Pulmonary artery endothelial cell (primary cell): ENCODE results near the gene C2CD4C. TPM values are rescaled to one million over a fixed set of nuclear protein-coding genes. Genes with fewer than 3 reads are reported as not detected.
"Not testable (repeated sequence)": the region's sequence is repeated elsewhere in the genome, so short reads cannot be mapped to it uniquely, and the experiment has no call there.

Experiments used
- DNase-seq: peaks from one replicate; pipeline ENCODE4 v3.0.0-alpha.2; 2011; ENCODE audit warnings: low read depth, low spot score
- total RNA-seq: library from RNA; depleted of rRNA; stranded (reverse); fragments of >200 nt; gene quantifications from 2 replicates; pipeline ENCODE4 v1.2.3, GENCODE V29; 2014

Gene C2CD4C, protein sequence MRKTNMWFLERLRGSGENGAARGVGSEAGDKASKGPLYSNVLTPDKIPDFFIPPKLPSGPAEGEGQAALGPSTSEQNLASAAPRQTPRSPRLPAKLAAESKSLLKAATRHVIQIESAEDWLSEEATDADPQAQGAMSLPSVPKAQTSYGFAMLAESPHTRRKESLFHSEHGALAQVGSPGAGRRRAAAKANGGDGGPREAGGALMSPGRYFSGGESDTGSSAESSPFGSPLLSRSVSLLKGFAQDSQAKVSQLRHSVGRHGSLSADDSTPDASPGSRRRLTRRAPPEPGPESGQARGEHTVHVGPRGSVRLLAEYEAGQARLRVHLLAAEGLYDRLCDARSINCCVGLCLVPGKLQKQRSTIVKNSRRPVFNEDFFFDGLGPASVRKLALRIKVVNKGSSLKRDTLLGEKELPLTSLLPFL
- total RNA-seq = 0.14 and 0.20 TPM in 2 replicates

DNA sequence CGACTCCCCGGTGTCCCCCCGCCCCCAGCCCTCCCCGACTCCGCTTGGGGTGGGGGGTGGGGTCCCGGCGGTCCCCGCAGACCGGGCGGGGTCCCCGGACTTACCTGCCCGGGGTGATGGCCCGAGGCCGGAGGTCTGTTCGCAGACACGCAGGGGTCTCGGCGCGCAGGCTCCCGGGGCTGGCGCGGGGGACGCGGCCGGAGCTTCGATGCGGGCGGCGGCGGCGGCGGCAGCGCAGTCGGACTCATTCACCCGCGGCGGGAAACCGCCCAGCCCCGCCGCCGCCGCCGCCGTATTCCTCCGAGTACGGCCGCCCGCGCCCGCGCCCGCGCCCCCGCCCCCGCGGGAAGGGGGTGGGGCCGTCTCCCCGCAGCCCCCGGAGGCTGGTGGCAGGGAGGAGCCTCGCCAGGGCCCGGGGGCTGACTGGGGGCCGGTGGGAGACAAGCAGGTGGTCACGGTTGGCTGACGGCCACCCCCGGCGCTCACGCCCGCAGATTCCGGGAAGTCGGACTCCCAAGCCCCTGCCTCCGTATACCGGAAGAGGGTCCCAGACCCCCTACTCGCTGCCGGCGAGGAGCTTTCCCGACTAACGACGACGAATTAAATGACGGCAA, at the start of gene C2CD4C:
TSS of gene C2CD4C (minus strand) at position 246 of the 614 bp plus-strand sequence. CDS start 786 bp downstream, outside the sequence.
- DNase-seq = no peak

DNA sequence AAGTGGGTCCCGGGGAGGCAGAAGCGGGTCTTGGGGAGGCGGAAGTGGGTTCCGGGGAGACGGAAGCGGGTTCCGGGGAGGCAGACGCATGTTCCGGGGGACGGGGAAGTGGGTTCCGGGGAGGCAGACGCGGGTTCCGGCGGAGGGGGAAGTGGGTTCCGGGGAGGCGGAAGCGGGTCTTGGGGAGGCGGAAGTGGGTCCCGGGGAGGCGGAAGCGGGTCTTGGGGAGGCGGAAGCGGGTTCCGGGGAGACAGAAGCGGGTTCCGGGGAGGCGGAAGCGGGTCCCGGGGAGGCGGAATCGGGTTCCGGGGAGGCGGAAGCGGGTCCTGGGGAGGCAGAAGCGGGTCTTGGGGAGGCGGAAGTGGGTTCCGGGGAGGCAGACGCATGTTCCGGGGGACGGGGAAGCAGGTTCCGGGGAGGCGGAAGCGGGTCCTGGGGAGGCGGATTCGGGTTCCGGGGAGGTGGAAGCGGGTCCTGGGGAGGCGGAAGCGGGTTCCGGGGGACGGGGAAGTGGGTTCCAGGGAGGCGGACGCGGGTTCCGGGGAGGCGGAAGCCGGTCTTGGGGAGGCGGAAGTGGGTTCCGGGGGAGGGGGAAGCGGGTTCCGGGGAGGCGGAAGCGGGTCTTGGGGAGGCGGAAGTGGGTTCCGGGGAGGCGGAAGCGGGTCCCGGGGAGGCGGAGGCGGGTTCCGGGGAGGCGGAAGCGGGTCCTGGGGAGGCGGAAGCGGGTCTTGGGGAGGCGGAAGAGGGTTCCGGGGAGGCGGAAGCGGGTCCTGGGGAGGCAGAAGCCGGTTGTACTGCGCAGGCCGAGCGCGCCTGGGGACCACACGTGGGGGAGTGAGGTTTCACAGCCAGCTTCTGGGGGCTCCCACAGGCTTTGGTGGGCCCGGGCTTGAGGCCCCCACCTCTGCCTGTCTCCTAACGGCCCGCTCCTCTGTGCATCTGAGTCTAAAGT, 49.4 kb upstream of the C2CD4C start:
- no peak for DNase-seq

DNA sequence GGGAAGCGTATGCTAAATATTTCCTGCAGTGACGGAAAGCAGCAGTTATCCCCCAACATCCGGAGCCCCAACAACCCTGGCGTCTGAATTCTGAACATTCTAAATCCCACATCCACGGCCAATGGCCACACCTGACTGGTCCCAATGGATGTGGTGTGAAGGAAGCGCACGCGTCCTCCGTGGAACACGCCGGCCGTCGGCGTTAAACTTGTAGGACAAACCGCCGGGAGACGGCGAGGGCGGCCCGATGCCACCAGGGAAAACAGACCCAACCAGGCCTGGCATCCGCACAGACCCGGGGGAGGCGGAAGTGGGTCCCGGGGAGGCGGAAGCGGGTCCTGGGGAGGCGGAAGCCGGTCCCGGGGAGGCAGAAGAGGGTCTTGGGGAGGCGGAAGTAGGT, 48.7 kb upstream of the C2CD4C start:
- DNase-seq = no peak

DNA sequence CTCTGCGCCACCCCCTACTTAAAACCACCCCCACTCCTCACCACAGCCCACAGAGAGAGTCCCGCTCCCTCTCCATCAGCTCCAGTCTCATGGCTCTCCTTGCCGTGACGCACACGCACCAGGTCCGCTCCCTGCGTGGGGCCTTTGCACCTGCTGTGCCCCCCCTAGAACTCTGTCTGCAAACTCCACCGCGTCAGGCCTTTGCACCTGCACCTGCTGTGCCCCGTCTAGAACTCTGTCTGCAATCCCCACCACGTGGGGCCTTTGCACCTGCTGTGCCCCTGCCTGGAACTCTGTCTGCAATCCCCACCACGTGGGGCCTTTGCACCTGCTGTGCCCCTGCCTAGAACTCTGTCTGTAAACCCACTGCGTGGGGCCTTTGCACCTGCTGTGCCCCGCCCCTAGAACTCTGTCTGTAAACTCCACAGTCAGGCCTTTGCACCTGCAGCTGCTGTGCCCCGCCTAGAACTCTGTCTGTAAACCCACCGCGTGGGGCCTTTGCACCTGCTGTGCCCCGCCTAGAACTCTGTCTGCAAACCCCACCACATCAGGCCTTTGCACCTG, 47.7 kb upstream of the C2CD4C start:
- DNase-seq = no peak

DNA sequence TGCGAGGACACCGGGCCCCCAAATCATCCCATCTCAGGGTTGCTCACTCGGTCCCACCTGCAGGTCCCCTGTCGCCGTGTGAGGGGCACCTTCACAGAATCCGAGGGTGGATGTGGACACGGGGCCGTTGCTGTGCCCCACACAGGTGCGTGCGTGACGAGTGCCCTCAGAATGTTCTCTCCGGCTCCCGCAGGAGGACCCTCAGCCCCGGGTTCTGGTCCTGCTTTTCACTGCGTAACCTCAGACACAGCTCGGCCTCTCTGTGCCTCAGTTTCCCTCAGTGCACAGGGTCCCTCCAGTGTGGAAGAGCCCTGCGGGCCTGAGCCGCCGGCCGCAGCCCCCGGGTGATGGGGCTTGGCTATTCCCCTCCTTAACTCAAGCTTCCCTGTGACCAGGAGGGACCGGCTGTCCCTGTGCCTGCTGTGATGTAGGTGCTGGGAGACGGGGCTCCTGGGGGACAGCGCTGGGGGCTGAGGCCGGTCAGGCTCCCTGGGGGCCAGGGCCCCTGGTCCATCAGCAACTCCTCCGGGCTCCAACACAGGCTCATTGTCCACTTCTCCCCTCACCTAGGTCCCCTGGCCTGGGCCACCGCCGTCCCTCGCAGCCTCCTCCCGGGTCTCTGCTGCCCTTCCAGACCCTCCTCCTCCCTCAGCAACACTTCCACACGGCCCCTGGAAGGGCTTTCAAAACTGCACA, 47.1 kb upstream of the C2CD4C start:
- no peak for DNase-seq

DNA sequence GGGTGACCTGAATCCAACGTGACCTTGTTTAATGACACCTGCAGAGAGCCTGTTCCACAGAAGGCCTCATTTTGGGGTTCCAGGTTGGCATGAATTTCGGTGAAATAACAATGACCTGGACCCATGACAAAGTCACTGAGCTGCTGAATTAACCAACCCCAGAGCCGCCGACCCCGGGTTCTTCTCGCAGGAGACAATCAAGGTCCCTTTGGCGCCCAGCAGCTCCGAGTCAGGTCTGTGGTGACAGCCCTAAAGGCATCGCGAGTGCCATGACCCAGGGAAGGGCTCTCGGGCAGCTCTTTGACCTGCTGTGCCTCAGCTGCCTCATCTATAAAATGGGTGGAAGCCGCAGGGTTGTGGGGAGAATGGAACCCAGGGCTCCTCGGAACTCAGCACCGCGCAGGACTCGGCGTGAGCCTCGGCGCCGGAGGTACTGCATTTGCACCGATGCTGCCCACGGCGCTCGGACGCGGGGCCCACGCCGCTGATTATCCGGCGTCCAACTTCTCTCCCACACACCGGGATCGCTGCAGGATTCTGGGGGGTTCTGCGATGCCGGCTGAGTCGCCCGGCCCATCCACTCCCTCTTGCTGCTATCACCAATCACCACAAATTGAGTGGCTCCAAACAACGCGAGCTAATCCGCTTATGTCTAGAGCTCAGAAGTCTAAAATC, 46.2 kb upstream of the C2CD4C start:
- DNase-seq = no peak

DNA sequence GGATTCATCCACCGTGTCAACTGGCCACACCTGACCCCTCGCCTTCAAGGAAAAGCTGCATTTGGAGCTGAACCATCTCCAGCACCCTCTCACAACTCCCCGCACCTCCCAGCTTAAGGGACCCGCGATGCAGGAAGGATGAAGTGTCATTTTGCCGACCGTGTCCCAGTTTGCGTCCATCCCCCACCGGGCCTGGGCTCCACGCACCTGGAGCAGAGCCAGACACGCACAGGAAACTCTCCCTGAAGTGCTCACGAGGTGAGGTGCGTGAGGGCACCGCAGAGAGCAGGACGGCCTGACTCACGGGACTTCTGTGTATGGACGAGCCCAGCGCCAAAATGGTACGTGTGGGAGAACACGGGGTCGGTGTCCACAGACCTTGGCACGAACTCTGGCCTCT, 44.7 kb upstream of the C2CD4C start:
- no peak for DNase-seq

DNA sequence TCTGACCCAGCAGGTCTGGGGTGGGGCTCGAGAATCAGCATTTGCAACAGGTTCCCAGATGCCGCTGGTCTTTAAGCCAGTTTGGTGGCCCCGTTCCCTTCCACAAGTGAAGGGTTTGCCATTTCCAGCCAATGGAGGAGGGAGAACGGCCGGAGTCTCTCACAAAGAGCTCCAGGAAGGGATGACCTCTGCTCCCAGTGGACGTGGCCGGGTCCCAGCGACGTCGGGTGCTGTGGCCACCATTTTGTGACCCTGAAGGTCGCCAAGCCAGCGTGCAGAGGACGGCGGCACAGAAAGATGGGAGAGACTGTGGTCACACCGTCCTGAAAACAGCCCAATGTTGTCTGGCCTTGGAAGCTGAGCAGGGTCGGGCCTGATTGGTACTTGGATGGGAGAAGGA, 43.9 kb upstream of the C2CD4C start:
- DNase-seq = no peak

DNA sequence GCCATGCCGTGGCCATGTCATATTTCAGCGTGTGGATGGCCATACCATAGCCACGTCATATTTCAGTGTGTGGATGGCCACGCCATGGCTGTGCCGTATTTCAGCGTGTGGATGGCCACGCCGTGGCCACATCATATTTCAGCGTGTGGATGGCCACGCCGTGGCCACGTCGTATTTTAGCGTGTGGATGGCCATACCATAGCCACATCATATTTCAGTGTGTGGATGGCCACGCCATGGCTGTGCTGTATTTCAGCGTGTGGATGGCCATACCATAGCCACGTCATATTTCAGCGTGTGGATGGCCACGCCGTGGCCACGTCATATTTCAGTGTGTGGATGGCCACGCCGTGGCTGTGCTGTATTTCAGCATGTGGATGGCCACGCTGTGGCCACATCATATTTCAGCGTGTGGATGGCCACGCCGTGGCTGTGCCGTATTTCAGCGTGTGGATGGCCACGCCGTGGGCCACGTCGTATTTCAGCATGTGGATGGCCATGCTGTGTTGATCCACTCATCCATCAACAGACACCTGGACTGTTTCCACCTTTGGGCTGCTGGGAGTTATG, 42.0 kb upstream of the C2CD4C start:
- not testable (repeated sequence) for DNase-seq

DNA sequence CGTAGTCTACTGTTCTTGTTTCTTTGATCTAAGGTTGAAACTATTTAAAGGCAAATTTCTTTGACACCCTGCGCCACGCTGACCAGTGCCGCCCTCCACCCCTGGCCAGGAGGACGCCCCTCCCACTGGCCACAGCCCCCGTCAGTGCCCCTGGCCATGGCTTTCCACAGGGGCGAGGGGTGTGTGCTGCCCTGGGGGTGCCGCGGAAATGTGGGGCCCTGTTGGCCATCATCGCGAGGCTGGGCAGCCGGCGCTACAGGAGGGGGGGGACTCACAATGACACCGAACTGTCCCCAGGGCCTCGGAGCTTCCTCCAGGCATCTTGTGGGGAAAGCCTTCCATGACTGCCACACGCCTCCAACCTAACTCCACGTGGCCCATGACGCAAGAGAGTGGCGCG, 41.0 kb upstream of the C2CD4C start:
- no peak for DNase-seq

DNA sequence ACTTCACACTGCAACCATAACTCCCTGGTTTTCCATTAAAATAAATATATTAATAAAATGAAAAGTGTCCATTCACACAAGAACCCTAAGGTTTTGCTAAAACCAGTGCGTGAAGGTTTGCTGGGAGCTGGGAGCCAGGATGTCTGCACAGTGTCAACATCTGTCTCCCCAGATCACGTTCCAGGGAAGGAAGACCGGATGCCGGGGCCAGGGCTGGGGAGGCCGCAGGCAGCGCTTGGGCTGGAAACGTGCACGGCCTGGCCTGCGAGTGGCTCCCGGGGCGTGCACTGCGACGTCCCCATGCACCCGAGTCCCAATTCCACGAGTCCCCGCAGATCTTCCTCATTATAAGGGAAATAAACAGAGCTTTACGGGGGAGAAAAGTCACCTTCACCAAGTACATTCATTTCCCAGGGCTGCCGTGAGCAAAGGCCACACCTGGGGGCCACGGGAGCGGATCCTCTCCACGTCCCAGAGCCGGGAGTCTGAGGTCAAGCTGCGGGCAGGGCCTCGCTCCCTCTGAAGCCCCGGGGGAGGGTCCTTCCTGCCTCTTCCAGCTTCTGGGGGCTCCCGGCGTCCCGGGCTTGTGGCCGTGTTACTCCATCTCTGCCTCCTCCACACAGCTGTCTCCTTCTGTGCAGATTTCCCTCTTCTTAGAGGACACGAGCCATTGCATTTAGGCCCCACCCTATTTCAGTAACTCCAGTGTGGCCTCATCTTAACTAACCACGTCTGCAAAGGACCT, 39.0 kb upstream of the C2CD4C start:
- DNase-seq = no peak

DNA sequence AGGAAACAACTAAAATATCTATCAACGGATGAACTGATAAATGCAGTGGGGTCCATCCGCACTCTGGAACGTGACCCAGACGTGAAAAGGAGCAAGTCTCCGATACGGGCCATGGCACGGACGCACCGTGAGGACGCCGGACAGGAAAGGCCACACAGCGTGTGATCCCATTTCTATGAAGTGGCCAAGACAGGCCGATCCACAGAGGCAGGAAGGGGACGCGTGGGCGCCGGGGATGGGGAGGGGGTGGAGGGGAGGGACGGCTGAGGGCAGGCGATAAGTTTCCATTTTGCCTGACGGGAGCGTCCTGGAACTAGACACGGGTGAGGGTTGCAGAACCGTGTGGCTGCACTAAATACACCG, 38.1 kb upstream of the C2CD4C start:
- no peak for DNase-seq

DNA sequence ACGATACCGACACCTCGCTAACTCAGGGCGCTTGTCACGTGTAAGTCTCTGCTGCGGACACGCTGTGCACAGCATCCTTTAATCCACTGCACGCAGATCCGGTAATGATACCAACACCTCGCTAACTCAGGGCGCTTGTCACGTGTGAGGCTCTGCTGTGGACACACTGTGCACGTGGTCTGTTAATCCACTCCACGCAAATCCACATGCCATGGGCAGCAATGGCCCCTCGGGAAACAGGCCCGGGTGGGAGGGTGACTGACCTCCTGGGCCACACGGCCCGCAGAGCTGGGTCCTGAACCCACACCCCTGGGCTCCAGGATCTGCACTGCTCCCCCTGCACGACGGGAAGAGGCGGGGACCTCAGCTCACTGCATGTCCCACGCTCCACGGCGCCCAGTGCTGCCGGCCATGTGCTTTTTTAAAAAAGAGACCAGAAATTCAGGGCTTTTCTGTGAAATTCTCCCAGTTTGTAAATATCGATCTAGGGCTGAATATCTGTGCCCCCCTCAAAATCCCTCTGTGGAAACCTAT, 35.8 kb upstream of the C2CD4C start:
- DNase-seq = no peak

DNA sequence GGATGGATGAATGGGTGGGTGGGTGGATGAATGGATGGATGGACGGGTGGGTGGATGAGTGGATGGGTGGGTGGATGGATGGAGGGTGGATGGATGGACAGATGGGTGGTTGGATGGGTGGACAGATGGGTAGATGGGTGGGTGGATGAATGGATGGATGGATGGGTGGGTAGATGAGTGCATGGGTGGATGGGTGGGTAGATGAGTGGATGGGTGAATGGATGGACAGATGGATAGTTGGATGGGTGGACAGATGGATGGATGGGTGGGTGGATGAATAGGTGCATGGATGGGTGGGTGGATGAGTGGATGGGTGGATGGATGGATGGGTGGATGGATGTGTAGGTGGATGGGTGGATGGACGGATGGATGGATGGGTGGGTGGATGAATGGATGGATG, 34.1 kb upstream of the C2CD4C start:
- DNase-seq = no peak

DNA sequence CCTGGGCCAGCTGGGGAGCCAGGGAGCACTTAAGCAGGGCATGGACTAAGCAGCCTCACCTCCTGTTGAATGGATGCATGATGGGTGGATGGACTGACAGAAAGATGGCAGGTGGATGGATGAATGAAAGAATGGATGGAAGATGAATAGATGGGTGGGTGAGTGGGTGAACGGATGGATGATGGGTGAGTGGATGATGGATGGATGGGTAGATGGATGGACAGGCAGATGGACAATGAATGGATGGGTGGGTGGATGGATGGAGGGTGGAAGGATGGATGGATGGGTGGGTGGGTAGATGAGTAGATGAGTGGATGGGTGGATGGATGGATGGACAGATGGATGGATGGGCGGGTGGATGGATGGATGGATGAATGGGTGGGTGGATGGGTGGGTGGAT, 33.1 kb upstream of the C2CD4C start:
- DNase-seq = no peak

DNA sequence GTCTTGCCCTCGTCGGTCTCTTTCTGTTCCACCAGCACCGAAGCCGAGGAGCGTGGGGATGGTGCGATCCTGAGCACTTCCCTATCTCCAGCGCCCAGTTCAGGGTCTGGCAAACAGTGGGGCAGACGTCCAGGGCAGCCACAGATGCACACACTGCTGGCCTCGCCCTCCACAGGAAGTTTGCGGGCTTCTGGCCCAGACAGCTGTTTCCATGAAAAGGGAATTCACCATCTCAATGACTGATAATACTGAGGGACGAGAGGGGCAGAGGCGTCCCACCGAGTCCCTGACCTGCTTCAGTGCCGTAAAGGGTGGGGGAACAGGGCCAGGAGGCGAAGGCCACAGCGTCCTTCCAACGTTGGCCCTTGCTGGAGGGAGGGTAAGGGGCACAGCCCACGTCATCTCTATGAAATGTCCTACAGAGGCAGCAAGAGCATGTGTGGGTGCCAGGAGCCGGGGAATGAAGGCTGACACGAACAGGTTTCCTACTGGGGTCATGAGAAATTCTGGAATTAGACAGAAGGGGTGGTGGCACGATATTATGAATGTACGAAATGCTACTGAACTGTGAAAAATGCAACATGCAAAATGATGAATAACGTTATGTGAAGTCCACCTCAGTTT, 32.4 kb upstream of the C2CD4C start:
- no peak for DNase-seq

DNA sequence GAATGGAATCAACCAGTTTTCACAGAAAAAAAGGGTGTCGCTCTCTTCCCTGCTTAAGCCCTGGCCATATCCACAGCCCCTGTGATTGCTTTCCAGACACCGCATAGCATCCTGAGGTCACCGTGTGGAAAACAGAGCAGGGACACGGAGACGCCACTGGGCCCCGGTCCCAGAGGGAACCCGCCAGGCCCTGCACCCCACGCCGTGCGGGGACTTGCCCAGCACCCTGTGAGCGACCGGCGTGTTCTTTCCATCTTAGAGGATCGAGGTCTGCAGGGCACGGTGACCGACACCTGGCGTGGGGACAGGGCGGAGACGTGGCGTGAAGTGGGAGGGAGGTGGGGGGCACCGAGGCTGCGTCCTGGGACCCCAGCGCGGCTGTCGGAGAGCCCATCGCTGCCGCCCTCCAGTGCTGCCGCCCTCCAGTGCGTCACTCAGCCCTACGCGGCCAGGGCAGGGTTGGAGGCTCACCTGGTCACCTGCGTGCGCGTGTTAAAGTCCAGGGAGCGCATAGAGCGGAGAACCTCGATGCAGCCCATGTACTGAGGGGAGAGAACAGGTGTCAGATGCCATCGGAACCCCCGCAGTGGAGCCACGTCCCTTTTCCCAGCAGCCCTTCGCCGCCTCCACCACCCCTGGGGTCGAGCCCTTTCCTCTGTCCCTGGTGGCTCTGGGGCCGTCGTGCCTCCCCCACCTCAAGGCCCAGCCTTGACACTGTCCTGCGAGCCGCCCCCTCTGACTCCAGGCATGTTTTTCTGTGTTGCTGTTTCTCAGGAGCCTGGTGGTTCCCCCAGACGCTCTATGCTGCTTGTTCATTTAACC, 31.7 kb upstream of the C2CD4C start:
- no peak for DNase-seq
